Ishikawa (cell line): Measurements from ENCODE around the gene EIF4E1B.

Experiments used
- CEBPB ChIP-seq: IDR thresholded peaks from 2 replicates; pipeline ENCODE4 v1.6.1; 2012
- CREB1 ChIP-seq: IDR thresholded peaks from 2 replicates; pipeline ENCODE4 v1.6.1; 2012; ENCODE audit warnings: low read depth
- EGR1 ChIP-seq: IDR thresholded peaks from 2 replicates; pipeline ENCODE4 v1.6.1; 2012
- EP300 ChIP-seq: IDR thresholded peaks from 2 replicates; pipeline ENCODE4 v1.6.1; 2012; ENCODE audit warnings: borderline replicate concordance
- FOXM1 ChIP-seq: IDR thresholded peaks from 2 replicates; pipeline ENCODE4 v1.6.1; 2012; ENCODE audit warnings: low read depth, borderline replicate concordance
- NFIC ChIP-seq: IDR thresholded peaks from 2 replicates; pipeline ENCODE4 v1.6.1; 2012
- RAD21 ChIP-seq: IDR thresholded peaks from 2 replicates; pipeline ENCODE4 v1.6.1; 2012; ENCODE audit warnings: low read depth
- TAF1 ChIP-seq: IDR thresholded peaks from 2 replicates; pipeline ENCODE4 v1.6.1; 2012; ENCODE audit warnings: low read depth, mild to moderate bottlenecking
- TCF12 ChIP-seq: IDR thresholded peaks from 2 replicates; pipeline ENCODE4 v1.6.1; 2012; ENCODE audit warnings: low read depth
- TEAD4 ChIP-seq: IDR thresholded peaks from 2 replicates; pipeline ENCODE4 v1.6.1; 2012
- USF1 ChIP-seq: IDR thresholded peaks from 2 replicates; pipeline ENCODE4 v1.6.1; 2012
- YY1 ChIP-seq: IDR thresholded peaks from 2 replicates; pipeline ENCODE4 v1.6.1; 2012; ENCODE audit warnings: low read depth
- ZBTB7A ChIP-seq: IDR thresholded peaks from 2 replicates; pipeline ENCODE4 v1.6.1; 2012; ENCODE audit warnings: low read depth
- TF ChIP-seq, protein P1 (sequence below): IDR thresholded peaks from 2 replicates; pipeline ENCODE4 v1.6.1; 2012; ENCODE audit warnings: low read depth, mild to moderate bottlenecking
- TF ChIP-seq, protein P2 (sequence below): IDR thresholded peaks from 2 replicates; pipeline ENCODE4 v1.6.1; 2012

Gene EIF4E1B

GRCh38 chr5:176620333-176620981 is 10.0 kb upstream of the EIF4E1B start:
- TF ChIP-seq YY1 (no peak), EGR1 (no peak), TEAD4 (no peak), FOXM1 (no peak), CEBPB (no peak), EP300 (no peak), NFIC (no peak), RAD21 (no peak)
- TF ChIP-seq, protein P1, sequence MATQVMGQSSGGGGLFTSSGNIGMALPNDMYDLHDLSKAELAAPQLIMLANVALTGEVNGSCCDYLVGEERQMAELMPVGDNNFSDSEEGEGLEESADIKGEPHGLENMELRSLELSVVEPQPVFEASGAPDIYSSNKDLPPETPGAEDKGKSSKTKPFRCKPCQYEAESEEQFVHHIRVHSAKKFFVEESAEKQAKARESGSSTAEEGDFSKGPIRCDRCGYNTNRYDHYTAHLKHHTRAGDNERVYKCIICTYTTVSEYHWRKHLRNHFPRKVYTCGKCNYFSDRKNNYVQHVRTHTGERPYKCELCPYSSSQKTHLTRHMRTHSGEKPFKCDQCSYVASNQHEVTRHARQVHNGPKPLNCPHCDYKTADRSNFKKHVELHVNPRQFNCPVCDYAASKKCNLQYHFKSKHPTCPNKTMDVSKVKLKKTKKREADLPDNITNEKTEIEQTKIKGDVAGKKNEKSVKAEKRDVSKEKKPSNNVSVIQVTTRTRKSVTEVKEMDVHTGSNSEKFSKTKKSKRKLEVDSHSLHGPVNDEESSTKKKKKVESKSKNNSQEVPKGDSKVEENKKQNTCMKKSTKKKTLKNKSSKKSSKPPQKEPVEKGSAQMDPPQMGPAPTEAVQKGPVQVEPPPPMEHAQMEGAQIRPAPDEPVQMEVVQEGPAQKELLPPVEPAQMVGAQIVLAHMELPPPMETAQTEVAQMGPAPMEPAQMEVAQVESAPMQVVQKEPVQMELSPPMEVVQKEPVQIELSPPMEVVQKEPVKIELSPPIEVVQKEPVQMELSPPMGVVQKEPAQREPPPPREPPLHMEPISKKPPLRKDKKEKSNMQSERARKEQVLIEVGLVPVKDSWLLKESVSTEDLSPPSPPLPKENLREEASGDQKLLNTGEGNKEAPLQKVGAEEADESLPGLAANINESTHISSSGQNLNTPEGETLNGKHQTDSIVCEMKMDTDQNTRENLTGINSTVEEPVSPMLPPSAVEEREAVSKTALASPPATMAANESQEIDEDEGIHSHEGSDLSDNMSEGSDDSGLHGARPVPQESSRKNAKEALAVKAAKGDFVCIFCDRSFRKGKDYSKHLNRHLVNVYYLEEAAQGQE, result no peak
- TF ChIP-seq, protein P2, sequence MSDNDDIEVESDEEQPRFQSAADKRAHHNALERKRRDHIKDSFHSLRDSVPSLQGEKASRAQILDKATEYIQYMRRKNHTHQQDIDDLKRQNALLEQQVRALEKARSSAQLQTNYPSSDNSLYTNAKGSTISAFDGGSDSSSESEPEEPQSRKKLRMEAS, result no peak

DNA sequence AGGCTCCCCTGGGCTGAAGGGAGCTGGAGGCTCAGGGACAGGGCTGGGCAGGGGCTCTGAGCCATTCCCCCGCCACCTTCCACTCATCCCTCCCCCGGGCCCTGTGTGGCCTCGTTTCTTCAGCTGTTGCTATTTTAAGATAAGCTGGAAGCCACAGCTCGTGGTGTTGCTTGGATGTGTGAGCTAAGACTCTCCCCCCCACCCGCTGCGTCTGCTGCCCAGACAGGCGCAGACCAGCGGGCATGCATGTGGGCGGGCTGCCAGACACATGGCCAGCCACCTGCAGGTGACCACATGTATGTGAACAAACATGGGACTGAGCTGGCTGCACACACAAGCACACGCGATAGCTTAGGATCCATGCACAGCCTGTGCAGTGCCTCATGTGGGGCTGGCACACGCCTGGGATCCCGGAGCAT is 8.8 kb upstream of the EIF4E1B start:
- TF ChIP-seq TCF12 (no peak), USF1 (no peak), CEBPB (no peak), RAD21 (no peak), EP300 (no peak), NFIC (no peak), YY1 (no peak), CREB1 (no peak), TEAD4 (no peak)
- TF ChIP-seq, protein P1, result no peak
- TF ChIP-seq, protein P2, result no peak

DNA sequence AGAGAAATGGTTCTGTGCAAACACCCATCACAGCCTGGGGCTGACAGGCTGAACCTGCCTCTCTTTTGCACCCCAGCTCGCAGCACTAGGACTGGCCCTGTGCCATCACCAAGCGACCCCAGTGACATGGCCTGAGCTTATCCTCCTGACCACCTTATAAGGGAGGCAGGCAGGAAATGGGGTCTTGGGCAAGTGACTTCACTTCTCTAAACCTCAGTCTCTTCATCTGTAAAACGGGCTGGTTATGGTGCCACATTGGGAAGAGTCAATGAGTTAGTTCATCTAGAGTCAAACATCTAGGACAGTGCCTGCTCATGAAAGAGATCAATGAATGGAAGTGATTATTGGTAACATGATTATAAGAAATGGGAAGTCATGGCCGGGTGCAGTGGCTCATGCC is 6.3 kb upstream of the EIF4E1B start:
- TF ChIP-seq, protein P1, result no peak
- no peak for TF ChIP-seq NFIC
- no peak for TF ChIP-seq FOXM1
- TF ChIP-seq USF1, result no peak
- TF ChIP-seq RAD21, result no peak
- TF ChIP-seq EGR1, result no peak
- no peak for TF ChIP-seq CREB1
- TF ChIP-seq EP300, result no peak
- TF ChIP-seq, protein P2, result no peak
- TF ChIP-seq CEBPB, result no peak
- TF ChIP-seq YY1, result no peak
- no peak for TF ChIP-seq ZBTB7A
- TF ChIP-seq TAF1, result no peak
- no peak for TF ChIP-seq TEAD4
- TF ChIP-seq TCF12, result no peak

GRCh38 chr5:176624938-176625337 is 5.5 kb upstream of the EIF4E1B start:
- TF ChIP-seq RAD21 (no peak), CREB1 (no peak), ZBTB7A (no peak), TAF1 (no peak), USF1 (no peak), FOXM1 (no peak)
- TF ChIP-seq, protein P2, result no peak
